ENCODE data around the gene ZNF618.

ZNF618 gene

DNA sequence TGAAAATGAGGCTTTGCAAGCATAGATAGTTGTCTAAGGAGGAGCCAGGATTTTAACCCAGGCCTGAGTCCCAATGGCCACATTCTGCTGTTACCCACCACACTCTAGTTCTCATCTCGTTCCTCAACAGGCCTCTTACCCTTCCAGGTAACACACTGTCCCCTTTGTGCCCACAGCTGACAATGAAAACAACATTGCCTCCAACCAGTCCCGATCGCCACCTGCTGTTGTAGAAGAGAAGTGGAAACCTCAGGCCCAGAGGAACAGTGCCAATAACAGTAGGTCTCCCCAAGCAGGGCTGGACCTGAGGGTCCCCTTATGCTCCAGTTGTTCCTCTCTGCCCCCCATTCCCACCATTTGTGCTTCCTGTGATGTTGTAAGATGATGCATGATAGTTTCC lies 171.6 kb downstream of the ZNF618 start:
- Histone ChIP-seq H3K4me2 (ENCODE audit: low read length) (no peak overlapping the region), H3K4me1 (ENCODE audit: control insufficient read depth, low read length) (no peaks in the 10 kb centered on the region), H3K36me3 (ENCODE audit: control insufficient read depth, low read length) (no peaks in the 10 kb centered on the region), H3K4me3 (ENCODE audit: low read length) (no peak overlapping the region), H3K27me3 (ENCODE audit: control insufficient read depth, low read length) (no peaks in the 10 kb centered on the region), H3K27ac (ENCODE audit: low read depth, low read length) (no peak overlapping the region), H4K20me1 (ENCODE audit: control insufficient read depth, insufficient read depth, low read depth, low read length) (no peaks in the 10 kb centered on the region), H3K9me2 (replicated peaks; ENCODE audit: control insufficient read depth, low read length) (no peaks in the 10 kb centered on the region), H3K79me2 (ENCODE audit: control insufficient read depth, low read length) (no peaks in the 10 kb centered on the region), H3K9me3 (ENCODE audit: control insufficient read depth, insufficient read depth, low read length) (no peaks in the 10 kb centered on the region), H3F3A (ENCODE audit: control insufficient read depth, insufficient read depth) (no peaks in the 10 kb centered on the region)
- no peak for TF ChIP-seq EZH2phosphoT487 (IDR thresholded peaks at IDR 0.05; ENCODE audit: borderline replicate concordance, low read length)
- TF ChIP-seq, protein P1, sequence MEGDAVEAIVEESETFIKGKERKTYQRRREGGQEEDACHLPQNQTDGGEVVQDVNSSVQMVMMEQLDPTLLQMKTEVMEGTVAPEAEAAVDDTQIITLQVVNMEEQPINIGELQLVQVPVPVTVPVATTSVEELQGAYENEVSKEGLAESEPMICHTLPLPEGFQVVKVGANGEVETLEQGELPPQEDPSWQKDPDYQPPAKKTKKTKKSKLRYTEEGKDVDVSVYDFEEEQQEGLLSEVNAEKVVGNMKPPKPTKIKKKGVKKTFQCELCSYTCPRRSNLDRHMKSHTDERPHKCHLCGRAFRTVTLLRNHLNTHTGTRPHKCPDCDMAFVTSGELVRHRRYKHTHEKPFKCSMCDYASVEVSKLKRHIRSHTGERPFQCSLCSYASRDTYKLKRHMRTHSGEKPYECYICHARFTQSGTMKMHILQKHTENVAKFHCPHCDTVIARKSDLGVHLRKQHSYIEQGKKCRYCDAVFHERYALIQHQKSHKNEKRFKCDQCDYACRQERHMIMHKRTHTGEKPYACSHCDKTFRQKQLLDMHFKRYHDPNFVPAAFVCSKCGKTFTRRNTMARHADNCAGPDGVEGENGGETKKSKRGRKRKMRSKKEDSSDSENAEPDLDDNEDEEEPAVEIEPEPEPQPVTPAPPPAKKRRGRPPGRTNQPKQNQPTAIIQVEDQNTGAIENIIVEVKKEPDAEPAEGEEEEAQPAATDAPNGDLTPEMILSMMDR (IDR thresholded peaks at IDR 0.05; ENCODE audit: low read depth, low read length, poor library complexity, severe bottlenecking): no peak

DNA sequence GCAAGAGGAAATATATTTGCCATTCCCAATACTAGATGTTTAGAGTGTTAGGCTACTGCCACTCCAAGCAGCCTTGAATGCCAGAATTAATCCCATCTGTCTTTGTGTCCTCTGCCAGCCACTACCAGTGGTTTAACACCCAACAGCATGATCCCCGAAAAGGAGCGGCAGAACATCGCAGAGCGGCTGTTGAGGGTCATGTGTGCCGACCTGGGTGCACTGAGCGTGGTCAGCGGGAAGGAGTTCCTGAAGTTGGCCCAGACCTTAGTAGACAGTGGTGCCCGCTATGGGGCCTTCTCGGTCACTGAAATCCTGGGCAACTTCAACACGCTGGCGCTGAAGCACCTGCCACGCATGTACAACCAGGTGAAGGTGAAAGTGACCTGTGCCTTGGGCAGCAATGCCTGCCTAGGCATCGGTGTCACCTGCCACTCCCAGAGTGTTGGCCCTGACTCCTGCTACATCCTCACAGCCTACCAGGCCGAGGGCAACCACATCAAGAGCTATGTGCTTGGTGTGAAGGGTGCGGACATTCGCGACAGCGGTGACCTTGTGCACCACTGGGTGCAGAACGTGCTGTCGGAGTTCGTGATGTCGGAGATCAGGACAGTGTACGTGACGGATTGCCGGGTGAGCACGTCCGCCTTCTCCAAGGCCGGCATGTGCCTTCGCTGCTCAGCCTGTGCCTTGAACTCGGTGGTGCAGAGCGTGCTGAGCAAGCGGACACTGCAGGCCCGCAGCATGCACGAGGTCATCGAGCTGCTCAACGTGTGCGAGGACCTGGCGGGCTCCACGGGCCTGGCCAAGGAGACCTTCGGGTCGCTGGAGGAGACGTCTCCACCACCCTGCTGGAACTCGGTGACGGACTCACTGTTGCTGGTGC lies 172.7 kb downstream of the ZNF618 start:
- no peaks in the 10 kb centered on the region for H3K36me3 ChIP-seq (ENCODE audit: control insufficient read depth, low read length)
- no peak overlapping the region for H3K4me2 ChIP-seq (ENCODE audit: low read length)
- TF ChIP-seq, protein P1 (IDR thresholded peaks at IDR 0.05; ENCODE audit: low read depth, low read length, poor library complexity, severe bottlenecking): no peak
- TF ChIP-seq EZH2phosphoT487 (IDR thresholded peaks at IDR 0.05; ENCODE audit: borderline replicate concordance, low read length): no peak
- H3K4me1 ChIP-seq (ENCODE audit: control insufficient read depth, low read length): no peaks in the 10 kb centered on the region
- no peaks in the 10 kb centered on the region for H3K9me3 ChIP-seq (ENCODE audit: control insufficient read depth, insufficient read depth, low read length)
- H3K79me2 ChIP-seq (ENCODE audit: control insufficient read depth, low read length): no peaks in the 10 kb centered on the region
- H3F3A ChIP-seq (ENCODE audit: control insufficient read depth, insufficient read depth): no peaks in the 10 kb centered on the region
- no peaks in the 10 kb centered on the region for H4K20me1 ChIP-seq (ENCODE audit: control insufficient read depth, insufficient read depth, low read depth, low read length)
- H3K9me2 ChIP-seq (replicated peaks; ENCODE audit: control insufficient read depth, low read length): no peaks in the 10 kb centered on the region
- no peak overlapping the region for H3K4me3 ChIP-seq (ENCODE audit: low read length)
- no peaks in the 10 kb centered on the region for H3K27me3 ChIP-seq (ENCODE audit: control insufficient read depth, low read length)
- no peak overlapping the region for H3K27ac ChIP-seq (ENCODE audit: low read depth, low read length)

DNA sequence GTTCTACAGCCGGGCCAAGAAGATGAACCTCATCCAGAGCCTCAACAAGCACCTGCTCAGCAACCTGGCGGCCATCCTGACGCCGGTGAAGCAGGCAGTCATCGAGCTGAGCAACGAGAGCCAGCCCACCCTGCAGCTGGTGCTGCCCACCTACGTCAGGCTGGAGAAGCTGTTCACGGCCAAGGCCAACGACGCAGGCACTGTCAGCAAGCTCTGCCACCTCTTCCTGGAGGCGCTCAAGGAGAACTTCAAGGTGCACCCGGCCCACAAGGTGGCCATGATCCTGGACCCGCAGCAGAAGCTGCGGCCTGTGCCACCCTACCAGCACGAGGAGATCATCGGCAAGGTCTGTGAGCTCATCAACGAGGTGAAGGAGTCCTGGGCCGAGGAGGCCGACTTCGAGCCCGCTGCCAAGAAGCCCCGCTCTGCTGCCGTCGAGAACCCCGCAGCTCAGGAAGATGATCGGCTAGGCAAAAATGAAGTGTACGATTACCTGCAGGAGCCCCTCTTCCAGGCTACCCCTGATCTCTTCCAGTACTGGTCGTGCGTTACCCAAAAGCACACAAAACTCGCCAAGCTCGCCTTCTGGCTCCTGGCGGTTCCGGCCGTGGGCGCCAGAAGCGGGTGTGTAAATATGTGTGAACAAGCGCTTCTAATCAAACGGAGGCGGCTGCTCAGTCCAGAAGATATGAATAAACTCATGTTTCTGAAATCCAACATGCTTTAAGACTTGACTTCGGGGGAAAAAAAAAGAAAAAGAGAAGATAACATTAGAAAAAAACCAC lies 173.5 kb downstream of the ZNF618 start:
- no peaks in the 10 kb centered on the region for H3K9me2 ChIP-seq (replicated peaks; ENCODE audit: control insufficient read depth, low read length)
- TF ChIP-seq, protein P1 (IDR thresholded peaks at IDR 0.05; ENCODE audit: low read depth, low read length, poor library complexity, severe bottlenecking): no peak
- TF ChIP-seq EZH2phosphoT487 (IDR thresholded peaks at IDR 0.05; ENCODE audit: borderline replicate concordance, low read length): no peak
- H4K20me1 ChIP-seq (ENCODE audit: control insufficient read depth, insufficient read depth, low read depth, low read length): no peaks in the 10 kb centered on the region
- H3K4me2 ChIP-seq (ENCODE audit: low read length): no peak overlapping the region
- H3K4me3 ChIP-seq (ENCODE audit: low read length): no peak overlapping the region
- H3K4me1 ChIP-seq (ENCODE audit: control insufficient read depth, low read length): no peaks in the 10 kb centered on the region
- H3K79me2 ChIP-seq (ENCODE audit: control insufficient read depth, low read length): no peaks in the 10 kb centered on the region
- H3F3A ChIP-seq (ENCODE audit: control insufficient read depth, insufficient read depth): no peaks in the 10 kb centered on the region
- no peaks in the 10 kb centered on the region for H3K36me3 ChIP-seq (ENCODE audit: control insufficient read depth, low read length)
- H3K27me3 ChIP-seq (ENCODE audit: control insufficient read depth, low read length): no peaks in the 10 kb centered on the region
- H3K9me3 ChIP-seq (ENCODE audit: control insufficient read depth, insufficient read depth, low read length): no peaks in the 10 kb centered on the region
- H3K27ac ChIP-seq (ENCODE audit: low read depth, low read length): no peak overlapping the region
